Activated CD8-positive, alpha-beta T cell treated with anti-CD3 and anti-CD28 coated beads for 36 hours (primary cell): Measurements from ENCODE around the gene ORC4. TPM values are rescaled to one million over a fixed set of nuclear protein-coding genes. Genes with fewer than 3 reads are reported as not detected.

Source experiments
- ATAC-seq: fragments of 200-7000 bp; cut with Tn5 transposase; one replicate; pipeline ENCODE4 v1.10.0; 2021; ENCODE audit warnings: mild to moderate bottlenecking, moderate library complexity
- CTCF ChIA-PET: fragments of 350-600 bp; sonication (Branson Sonifier 250); formaldehyde crosslinking; loops from one replicate; lab custom pipeline; 2021; ENCODE audit warnings: antibody characterized with exemption; lab: Charles Lee
- POLR2A ChIA-PET: fragments of 350-600 bp; sonication (Branson Sonifier 250); formaldehyde crosslinking; loops from one replicate; lab custom pipeline; 2021; ENCODE audit warnings: antibody characterized with exemption; lab: Charles Lee
- DNase-seq: peaks from one replicate; pipeline ENCODE4 v3.0.0-alpha.2; 2020
- H3K27ac Mint-ChIP-seq: one replicate; pipeline ENCODE4 v1.8.0; 2021; ENCODE audit warnings: mild to moderate bottlenecking, mixed read lengths
- H3K27me3 Mint-ChIP-seq: one replicate; pipeline ENCODE4 v1.8.0; 2021; ENCODE audit warnings: mixed read lengths
- H3K36me3 Mint-ChIP-seq: one replicate; pipeline ENCODE4 v1.8.0; 2021; ENCODE audit warnings: low read depth, mixed read lengths
- H3K4me1 Mint-ChIP-seq: one replicate; pipeline ENCODE4 v1.8.0; 2021; ENCODE audit warnings: low read depth, mixed read lengths
- H3K4me3 Mint-ChIP-seq: one replicate; pipeline ENCODE4 v1.8.0; 2021; ENCODE audit warnings: mild to moderate bottlenecking, moderate library complexity, mixed read lengths
- H3K9me3 Mint-ChIP-seq: one replicate; pipeline ENCODE4 v1.8.0; 2021; ENCODE audit warnings: mixed read lengths
- intact Hi-C: fragments of 100-400 bp; cut with micrococcal nuclease; formaldehyde crosslinking; loops from one replicate; pipeline ENCODE4 v1.10.0; 2022
- total RNA-seq, 2 experiments: library from RNA; stranded (reverse); gene quantifications; one replicate each; pipeline ENCODE4 v1.2.3, GENCODE V29; 2021
- TF ChIP-seq, protein P1 (sequence below): fragments of 200-600 bp; IDR thresholded peaks from one replicate; pipeline ENCODE4 v1.8.0; 2022; ENCODE audit warnings: antibody characterized with exemption, mild to moderate bottlenecking

ORC4 gene
- total RNA-seq, 2 experiments from 2014 or later = 31.1 to 33.0 TPM

DNA sequence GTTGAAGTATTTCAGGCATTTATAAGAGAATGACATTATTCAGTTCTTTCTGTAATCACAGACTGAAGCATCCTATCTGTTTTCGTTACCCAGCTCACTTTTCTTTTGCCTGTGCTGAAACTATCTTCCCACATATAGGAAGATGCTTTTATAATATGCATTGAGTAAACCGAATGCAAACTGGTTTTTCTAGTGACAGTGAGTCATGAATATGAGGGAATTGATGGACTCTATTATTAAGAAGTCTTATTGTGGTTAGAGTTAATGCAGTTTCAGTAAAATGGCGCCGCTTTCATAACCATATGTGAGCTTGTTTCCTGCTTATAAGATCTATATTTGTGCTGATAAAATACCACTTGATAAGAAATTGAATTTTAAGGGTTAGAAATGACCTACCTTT lies 116.5 kb downstream of the ORC4 start:
- no peak for ATAC-seq
- TF ChIP-seq, protein P1, sequence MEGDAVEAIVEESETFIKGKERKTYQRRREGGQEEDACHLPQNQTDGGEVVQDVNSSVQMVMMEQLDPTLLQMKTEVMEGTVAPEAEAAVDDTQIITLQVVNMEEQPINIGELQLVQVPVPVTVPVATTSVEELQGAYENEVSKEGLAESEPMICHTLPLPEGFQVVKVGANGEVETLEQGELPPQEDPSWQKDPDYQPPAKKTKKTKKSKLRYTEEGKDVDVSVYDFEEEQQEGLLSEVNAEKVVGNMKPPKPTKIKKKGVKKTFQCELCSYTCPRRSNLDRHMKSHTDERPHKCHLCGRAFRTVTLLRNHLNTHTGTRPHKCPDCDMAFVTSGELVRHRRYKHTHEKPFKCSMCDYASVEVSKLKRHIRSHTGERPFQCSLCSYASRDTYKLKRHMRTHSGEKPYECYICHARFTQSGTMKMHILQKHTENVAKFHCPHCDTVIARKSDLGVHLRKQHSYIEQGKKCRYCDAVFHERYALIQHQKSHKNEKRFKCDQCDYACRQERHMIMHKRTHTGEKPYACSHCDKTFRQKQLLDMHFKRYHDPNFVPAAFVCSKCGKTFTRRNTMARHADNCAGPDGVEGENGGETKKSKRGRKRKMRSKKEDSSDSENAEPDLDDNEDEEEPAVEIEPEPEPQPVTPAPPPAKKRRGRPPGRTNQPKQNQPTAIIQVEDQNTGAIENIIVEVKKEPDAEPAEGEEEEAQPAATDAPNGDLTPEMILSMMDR = no peak
- POLR2A ChIA-PET = no interaction called here

DNA sequence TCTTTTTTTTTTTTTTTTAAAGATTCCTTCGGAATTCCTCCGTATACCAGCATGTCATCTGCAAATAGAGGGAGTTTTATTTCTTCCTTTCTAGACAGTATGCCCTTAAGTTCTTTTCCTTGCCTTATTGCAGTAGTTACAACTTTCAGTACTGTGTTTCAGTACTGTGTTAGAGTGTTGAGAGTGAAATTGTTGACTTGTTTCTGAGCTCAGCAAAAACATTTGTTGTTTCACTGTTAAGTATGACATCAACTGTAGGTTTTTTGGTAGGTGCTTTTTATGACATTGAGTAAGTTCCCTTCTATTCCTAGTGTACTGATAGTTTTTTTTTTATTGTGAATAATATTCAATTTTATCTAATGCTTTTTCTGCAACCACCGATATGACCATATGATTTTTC lies 131.9 kb downstream of the ORC4 start:
- H3K4me1 Mint-ChIP-seq = peaks cover 15% of the 10 kb centered on the region
- ChIA-PET POLR2A (no interaction called here), CTCF (no interaction called here)
- H3K4me3 Mint-ChIP-seq = no peak overlapping the region
- H3K36me3 Mint-ChIP-seq = peaks cover 2% of the 10 kb centered on the region
- TF ChIP-seq, protein P1 = no peak
- intact Hi-C loops = no loop called here
- no peaks in the 10 kb centered on the region for H3K27me3 Mint-ChIP-seq
- ATAC-seq (no peak), DNase-seq (no peak)
- H3K27ac Mint-ChIP-seq = no peak overlapping the region
- no peaks in the 10 kb centered on the region for H3K9me3 Mint-ChIP-seq

More for the DNA sequence above, 116.5 kb downstream of the ORC4 start:
- H3K36me3 Mint-ChIP-seq = no peaks in the 10 kb centered on the region
- no peaks in the 10 kb centered on the region for H3K4me1 Mint-ChIP-seq
- H3K4me3 Mint-ChIP-seq = no peak overlapping the region
- CTCF ChIA-PET = no interaction called here
- no peak for DNase-seq
- no peak overlapping the region for H3K27ac Mint-ChIP-seq
- peaks cover 1% of the 10 kb centered on the region for H3K27me3 Mint-ChIP-seq
- intact Hi-C loops = no loop called here
- no peaks in the 10 kb centered on the region for H3K9me3 Mint-ChIP-seq

DNA sequence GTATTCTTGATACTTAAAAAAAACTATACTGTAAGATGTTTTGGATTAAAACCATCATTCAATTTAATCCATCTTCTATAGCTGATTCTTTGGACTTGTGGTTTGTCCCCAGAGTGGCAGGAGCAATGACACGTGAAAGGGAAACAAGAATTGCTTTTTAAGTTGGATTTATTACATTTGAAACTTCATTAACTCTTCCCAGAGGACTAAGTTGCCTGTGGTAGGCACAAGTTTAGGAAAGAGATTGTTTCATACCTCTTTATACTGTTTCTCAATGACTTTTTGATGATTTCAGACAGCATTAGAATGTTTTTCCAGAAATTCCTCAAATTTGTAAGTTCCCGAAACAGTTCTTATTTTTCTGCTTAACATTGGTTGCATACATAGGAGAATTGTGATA lies 134.4 kb downstream of the ORC4 start:
- no peak for DNase-seq
- Mint-ChIP-seq H3K27me3 (no peaks in the 10 kb centered on the region), H3K27ac (no peak overlapping the region), H3K36me3 (no peaks in the 10 kb centered on the region), H3K4me3 (no peak overlapping the region), H3K4me1 (peaks cover 15% of the 10 kb centered on the region), H3K9me3 (no peaks in the 10 kb centered on the region)
- ChIA-PET CTCF (no interaction called here), POLR2A (no interaction called here)
- TF ChIP-seq, protein P1 = no peak
- intact Hi-C loops = no loop called here
- no peak for ATAC-seq

DNA sequence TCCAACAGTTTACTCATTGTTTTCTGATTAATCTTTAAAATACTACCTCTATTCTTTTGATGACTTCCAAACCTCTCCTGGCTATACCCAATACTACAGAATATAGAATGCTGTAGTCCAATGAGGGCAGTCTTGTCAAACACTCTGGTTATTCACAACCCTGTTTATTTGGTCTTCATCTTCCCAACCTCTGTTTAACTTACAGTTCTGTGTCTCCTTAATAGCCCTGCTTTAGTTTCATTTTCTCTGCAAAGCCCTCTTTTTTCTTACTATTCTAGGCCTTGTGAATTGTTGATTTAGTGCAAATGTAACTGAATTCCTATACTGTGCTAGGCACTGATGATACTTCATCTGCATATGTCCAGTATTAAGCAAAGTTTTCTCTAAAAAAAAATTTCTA lies 135.7 kb downstream of the ORC4 start:
- intact Hi-C loops = no loop called here
- ChIA-PET POLR2A (no interaction called here), CTCF (no interaction called here)
- TF ChIP-seq, protein P1 = no peak
- no peak overlapping the region for H3K4me3 Mint-ChIP-seq
- no peaks in the 10 kb centered on the region for H3K9me3 Mint-ChIP-seq
- H3K36me3 Mint-ChIP-seq = no peaks in the 10 kb centered on the region
- no peaks in the 10 kb centered on the region for H3K27me3 Mint-ChIP-seq
- no peak overlapping the region for H3K27ac Mint-ChIP-seq
- H3K4me1 Mint-ChIP-seq = peaks cover 15% of the 10 kb centered on the region
- DNase-seq (no peak), ATAC-seq (no peak)

DNA sequence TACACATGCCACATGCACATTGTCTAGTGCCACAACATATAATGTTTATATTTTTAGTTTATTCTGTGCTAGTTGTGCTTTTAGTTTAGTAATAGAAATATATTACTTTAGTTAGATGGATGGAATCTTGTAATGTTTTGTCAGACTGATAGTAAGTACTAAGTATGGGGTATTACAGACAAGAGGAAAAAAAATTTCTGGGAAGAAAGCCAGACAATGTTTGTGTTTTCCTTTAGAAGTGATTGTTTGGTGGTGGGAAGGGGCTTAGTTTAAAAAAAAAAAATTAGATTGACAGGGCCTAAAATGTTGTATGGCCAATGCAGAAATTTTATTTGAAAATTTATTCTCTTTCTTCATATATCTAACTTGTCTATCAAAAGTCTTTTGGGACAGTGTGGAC lies 137.9 kb downstream of the ORC4 start:
- Mint-ChIP-seq H3K27ac (no peak overlapping the region), H3K4me3 (no peak overlapping the region), H3K9me3 (no peaks in the 10 kb centered on the region), H3K4me1 (peaks cover 13% of the 10 kb centered on the region), H3K27me3 (no peaks in the 10 kb centered on the region), H3K36me3 (no peaks in the 10 kb centered on the region)
- ChIA-PET POLR2A (no interaction called here), CTCF (no interaction called here)
- intact Hi-C loops = no loop called here
- ATAC-seq = no peak
- TF ChIP-seq, protein P1 = no peak
- no peak for DNase-seq

Other genes starting within 250 kb of the ORC4 start
- 1 to 10 TPM in 1 of 2 experiments, under 1 TPM in 1; 0.63 to 1.2 TPM for gene ACVR2A, start 175.7 kb downstream of the ORC4 start, total RNA-seq
- 10 to 100 TPM; 16.6 to 17.9 TPM for gene MBD5, start 354 bp upstream of the ORC4 start, total RNA-seq